ENCODE data around the gene INSIG2. TPM values are rescaled to one million over a fixed set of nuclear protein-coding genes. Genes with fewer than 3 reads are reported as not detected.

INSIG2 gene
- 10 to 100 TPM in 5 of 8 experiments, 1 to 10 TPM in 3; 5.0 to 28.9 (median 15.2) TPM for total RNA-seq

- Histone ChIP-seq H3K4me3 (peak within 1 kb of the TSS; percentile 73 to 83 (median 80)), H3K27ac (peak within 1 kb of the TSS; percentile 60 to 92), H3K4me1 (replicated peaks in 1 of 2) (peaks cover 15 to 19% of the 10 kb centered on the region in 2 donors)
- ATAC-seq (replicated peaks in 6 of 8), result peak; percentile 95 to 97 (median 96)
- in situ Hi-C loops (cut with MboI; ENCODE audit: low pct_unique_long_range_greater_than_20kb in 2 of 9, low sequenced_read_pairs in 9 of 9, unreplicated experiment in 9 of 9), result no loop called here
- 0 to 3% (median 0%) methylated on average over 2 to 14 of the region's 63 CpGs; no CpG with 5 or more reads in 3 of the 10 experiments for WGBS, 10 experiments
Measured at GRCh38 chr2:118088051-118089024, at the start of gene INSIG2. TSS of gene INSIG2 (plus strand) at chr2:118088471. CDS start at chr2:118096557, 8,086 bp downstream.

GRCh38 chr2:118040891-118041290, 47.4 kb upstream of the INSIG2 start:
- Histone ChIP-seq H3K4me3 (no peak overlapping the region), H3K27ac (no peak overlapping the region), H3K4me1 (replicated peaks in 1 of 2) (no peaks in the 10 kb centered on the region)
- in situ Hi-C loops (cut with MboI; ENCODE audit: low pct_unique_long_range_greater_than_20kb in 2 of 9, low sequenced_read_pairs in 9 of 9, unreplicated experiment in 9 of 9), result loop anchor here in 8 of 9 experiments (10.0 to 25.0 kb wide), 5 partner anchors 121 to 824 kb away; no protein-coding TSS in a partner anchor
- ATAC-seq (replicated peaks in 6 of 8), result no peak
- WGBS, 10 experiments, result 0 to 93% (median 55%) methylated on average over 1 to 3 of the region's 7 CpGs; no CpG with 5 or more reads in 2 of the 10 experiments

- in situ Hi-C loops (cut with MboI; ENCODE audit: low pct_unique_long_range_greater_than_20kb in 2 of 9, low sequenced_read_pairs in 9 of 9, unreplicated experiment in 9 of 9), result loop anchor here in 8 of 9 experiments (10.0 to 25.0 kb wide), 5 partner anchors 118 to 821 kb away; no protein-coding TSS in a partner anchor
- Histone ChIP-seq H3K4me1 (replicated peaks in 1 of 2) (peaks cover 0 to 5% of the 10 kb centered on the region in 2 donors), H3K4me3 (no peak overlapping the region), H3K27ac (no peak overlapping the region)
- no peak for ATAC-seq (replicated peaks in 6 of 8)
- 20 to 100% (median 66%) methylated on average over 1 to 6 of the region's 6 CpGs for WGBS, 10 experiments
Measured at GRCh38 chr2:118044103-118044716, 44.1 kb upstream of the INSIG2 start.

GRCh38 chr2:118044854-118045253, 43.4 kb upstream of the INSIG2 start:
- Histone ChIP-seq H3K27ac (no peak overlapping the region), H3K4me1 (replicated peaks in 1 of 2) (peaks cover 6 to 11% of the 10 kb centered on the region in 2 donors), H3K4me3 (no peak overlapping the region)
- ATAC-seq (replicated peaks in 6 of 8), result peak in 3 of 8 experiments; percentile 75 to 95 (median 94)
- 20 to 100% (median 76%) methylated on average over 1 to 2 of the region's 2 CpGs; no CpG with 5 or more reads in 2 of the 10 experiments for WGBS, 10 experiments
- in situ Hi-C loops (cut with MboI; ENCODE audit: low pct_unique_long_range_greater_than_20kb in 2 of 9, low sequenced_read_pairs in 9 of 9, unreplicated experiment in 9 of 9), result loop anchor here in 8 of 9 experiments (10.0 to 25.0 kb wide), 5 partner anchors 117 to 820 kb away; no protein-coding TSS in a partner anchor

GRCh38 chr2:118045286-118045685, 43.0 kb upstream of the INSIG2 start:
- Histone ChIP-seq H3K27ac (no peak overlapping the region), H3K4me3 (no peak overlapping the region), H3K4me1 (replicated peaks in 1 of 2) (peaks cover 11 to 15% of the 10 kb centered on the region in 2 donors)
- peak in 2 of 8 experiments; percentile 49 to 52 for ATAC-seq (replicated peaks in 6 of 8)
- WGBS, 10 experiments, result 33 to 100% (median 80%) methylated on average over 1 of the region's 1 CpG; no CpG with 5 or more reads in 5 of the 10 experiments
- in situ Hi-C loops (cut with MboI; ENCODE audit: low pct_unique_long_range_greater_than_20kb in 2 of 9, low sequenced_read_pairs in 9 of 9, unreplicated experiment in 9 of 9), result loop anchor here in 8 of 9 experiments (10.0 to 25.0 kb wide), 5 partner anchors 117 to 820 kb away; no protein-coding TSS in a partner anchor

GRCh38 chr2:118046634-118047210, 41.5 kb upstream of the INSIG2 start:
- 0 to 14% (median 2%) methylated on average over 2 to 4 of the region's 4 CpGs for WGBS, 10 experiments
- Histone ChIP-seq H3K4me1 (replicated peaks in 1 of 2) (peaks cover 24 to 30% of the 10 kb centered on the region in 2 donors), H3K4me3 (no peak overlapping the region), H3K27ac (no peak overlapping the region)
- in situ Hi-C loops (cut with MboI; ENCODE audit: low pct_unique_long_range_greater_than_20kb in 2 of 9, low sequenced_read_pairs in 9 of 9, unreplicated experiment in 9 of 9), result loop anchor here in 8 of 9 experiments (10.0 to 25.0 kb wide), 5 partner anchors 116 to 818 kb away; no protein-coding TSS in a partner anchor
- peak in 1 of 8 experiments; percentile 22 for ATAC-seq (replicated peaks in 6 of 8)

- Histone ChIP-seq H3K4me3 (no peak overlapping the region), H3K4me1 (replicated peaks in 1 of 2) (peaks cover 30 to 35% of the 10 kb centered on the region in 2 donors), H3K27ac (no peak overlapping the region)
- peak in 4 of 8 experiments; percentile 23 to 73 (median 34) for ATAC-seq (replicated peaks in 6 of 8)
- WGBS, 10 experiments, result 0 to 100% (median 62%) methylated on average over 1 to 3 of the region's 3 CpGs; no CpG with 5 or more reads in 2 of the 10 experiments
- in situ Hi-C loops (cut with MboI; ENCODE audit: low pct_unique_long_range_greater_than_20kb in 2 of 9, low sequenced_read_pairs in 9 of 9, unreplicated experiment in 9 of 9), result loop anchor here in 8 of 9 experiments (10.0 to 25.0 kb wide), 5 partner anchors 115 to 817 kb away; no protein-coding TSS in a partner anchor
Measured at GRCh38 chr2:118047380-118047826, 40.9 kb upstream of the INSIG2 start.

- WGBS, 10 experiments, result 57 to 95% (median 83%) methylated on average over 1 to 3 of the region's 3 CpGs
- in situ Hi-C loops (cut with MboI; ENCODE audit: low pct_unique_long_range_greater_than_20kb in 2 of 9, low sequenced_read_pairs in 9 of 9, unreplicated experiment in 9 of 9), result loop anchor here in 8 of 9 experiments (10.0 to 25.0 kb wide), 5 partner anchors 114 to 816 kb away; no protein-coding TSS in a partner anchor
- Histone ChIP-seq H3K4me1 (replicated peaks in 1 of 2) (peaks cover 37 to 45% of the 10 kb centered on the region in 2 donors), H3K27ac (no peak overlapping the region), H3K4me3 (no peak overlapping the region)
- no peak for ATAC-seq (replicated peaks in 6 of 8)
Measured at GRCh38 chr2:118048401-118048800, 39.9 kb upstream of the INSIG2 start.

GRCh38 chr2:118049140-118049815, 39.0 kb upstream of the INSIG2 start:
- H3K4me1 ChIP-seq (replicated peaks in 1 of 2), result peaks cover 37 to 53% of the 10 kb centered on the region in 2 donors
- H3K27ac ChIP-seq, result no peak overlapping the region
- in situ Hi-C loops (cut with MboI; ENCODE audit: low pct_unique_long_range_greater_than_20kb in 2 of 9, low sequenced_read_pairs in 9 of 9, unreplicated experiment in 9 of 9), result loop anchor here in 8 of 9 experiments (10.0 to 25.0 kb wide), 5 partner anchors 113 to 816 kb away; no protein-coding TSS in a partner anchor
- 25 to 100% (median 76%) methylated on average over 1 to 3 of the region's 3 CpGs; no CpG with 5 or more reads in 2 of the 10 experiments for WGBS, 10 experiments
- no peak overlapping the region for H3K4me3 ChIP-seq
- ATAC-seq (replicated peaks in 6 of 8), result no peak

- ATAC-seq (replicated peaks in 6 of 8), result no peak
- in situ Hi-C loops (cut with MboI; ENCODE audit: low pct_unique_long_range_greater_than_20kb in 2 of 9, low sequenced_read_pairs in 9 of 9, unreplicated experiment in 9 of 9), result loop anchor here (10.0 to 25.0 kb wide), 5 partner anchors 113 to 815 kb away; no protein-coding TSS in a partner anchor
Measured at GRCh38 chr2:118049816-118050140, 38.5 kb upstream of the INSIG2 start.

GRCh38 chr2:118050386-118050785, 37.9 kb upstream of the INSIG2 start:
- no peak overlapping the region for H3K4me3 ChIP-seq
- in situ Hi-C loops (cut with MboI; ENCODE audit: low pct_unique_long_range_greater_than_20kb in 2 of 9, low sequenced_read_pairs in 9 of 9, unreplicated experiment in 9 of 9), result loop anchor here in 1 of 9 experiments (10.0 kb wide), 1 partner anchor 804 kb away; no protein-coding TSS in a partner anchor
- H3K27ac ChIP-seq, result no peak overlapping the region
- 11 to 93% (median 40%) methylated on average over 1 to 3 of the region's 3 CpGs; no CpG with 5 or more reads in 3 of the 10 experiments for WGBS, 10 experiments
- peaks cover 38 to 64% of the 10 kb centered on the region in 2 donors for H3K4me1 ChIP-seq (replicated peaks in 1 of 2)
- ATAC-seq (replicated peaks in 6 of 8), result peak in 4 of 8 experiments; percentile 10 to 50 (median 16)

More at GRCh38 chr2:118049816-118050140, 38.5 kb upstream of the INSIG2 start:
- H3K4me3 ChIP-seq, result no peak overlapping the region
- no peak overlapping the region for H3K27ac ChIP-seq
- peaks cover 37 to 58% of the 10 kb centered on the region in 2 donors for H3K4me1 ChIP-seq (replicated peaks in 1 of 2)
